K562 (cell line): ENCODE results near the gene FAM149B1. TPM values are rescaled to one million over a fixed set of nuclear protein-coding genes. Genes with fewer than 3 reads are reported as not detected.

Experiments
- ATAC-seq: fragments of 200-7000 bp; cut with Tn5 transposase; 3 replicates; pipeline ENCODE4 v1.9.1; 2020; ENCODE audit warnings: moderate library complexity
- BruUV-seq: library from RNA; stranded (reverse); fragments of 400-500 nt; replicated peaks from 2 replicates; lab custom pipeline; 2021; lab: Mats Ljungman, UMichigan
- CTCF ChIA-PET: fragments of 300-600 bp; formaldehyde crosslinking; extraction: SDS; loops from one replicate; lab custom pipeline; 2021; ENCODE audit warnings: low intra/inter-chr PET ratio; lab: Yijun Ruan, JAX
- POLR2A ChIA-PET: fragments of 300-600, 350-650 bp; sonication (Branson Sonifier 250); formaldehyde crosslinking; extraction: SDS; loops from one replicate; lab custom pipeline; 2021; ENCODE audit warnings: antibody characterized with exemption, inconsistent platforms; lab: Yijun Ruan, JAX
- DNase-seq, 4 experiments: peaks; one replicate each; pipeline versions ENCODE4 v3.0.0 to v3.0.0-alpha.2; 2011 to 2018; ENCODE audit warnings: low spot score in 3 of 4, mixed read lengths in 3 of 4; ENCODE audit errors: extremely low read depth in 1 of 4
- FAIRE-seq: peaks from 2 replicates; lab custom pipeline; 2011; peaks lifted over from hg19 to GRCh38; lab: Jason Lieb, UNC
- H2AFZ ChIP-seq: 2 replicates; pipeline ENCODE4 v1.6.0; 2011; ENCODE audit warnings: low read depth, low read length, control low read depth, inconsistent platforms
- H3K27ac ChIP-seq: fragments of 200-600 bp; 3 replicates; pipeline ENCODE4 v1.8.0; 2011; ENCODE audit warnings: low read depth, mild to moderate bottlenecking, control low read depth, inconsistent platforms, low read length, moderate library complexity, mixed read lengths; ENCODE audit errors: extremely low read depth
- H3K27me3 ChIP-seq, 2 experiments: fragments of 300-600 bp in 1 of 2; 2 replicates in 1 of 2; 3 replicates in 1 of 2; pipeline versions ENCODE4 v1.6.0 to v1.8.0; 2011; ENCODE audit warnings: inconsistent platforms in 2 of 2, low read length in 2 of 2, mild to moderate bottlenecking in 1 of 2, mixed read lengths in 1 of 2, moderate library complexity in 1 of 2; ENCODE audit not compliant: control insufficient read depth in 2 of 2, insufficient read depth in 2 of 2
- H3K36me3 ChIP-seq: fragments of 300-600 bp; 3 replicates; pipeline ENCODE4 v1.8.0; 2011; ENCODE audit warnings: mild to moderate bottlenecking, low read length, inconsistent platforms; ENCODE audit not compliant: control insufficient read depth, insufficient read depth
- H3K4me1 ChIP-seq, 2 experiments: fragments of 200-600 bp in 1 of 2; replicated peaks in 1 of 2; 2 replicates in 1 of 2; 3 replicates in 1 of 2; pipeline versions ENCODE4 v1.5.1 to v1.8.0; 2011; ENCODE audit warnings: inconsistent platforms in 2 of 2, low read length in 2 of 2, mild to moderate bottlenecking in 1 of 2, mixed read lengths in 1 of 2, moderate library complexity in 1 of 2; ENCODE audit not compliant: control insufficient read depth in 2 of 2, insufficient read depth in 2 of 2
- H3K4me2 ChIP-seq: 2 replicates; pipeline ENCODE4 v1.6.1; 2011; ENCODE audit warnings: low read length, control low read depth, inconsistent platforms, mixed read lengths; ENCODE audit not compliant: insufficient read depth
- H3K4me3 ChIP-seq: fragments of 200-600 bp; sonication (generic), shearing (Covaris generic); 2 replicates; pipeline ENCODE4 v1.5.1; 2016; ENCODE audit warnings: control low read depth, inconsistent platforms
- H3K79me2 ChIP-seq: fragments of 200-600 bp; 3 replicates; pipeline ENCODE4 v1.8.0; 2011; ENCODE audit warnings: low read length, inconsistent platforms; ENCODE audit not compliant: control insufficient read depth, insufficient read depth
- H3K9ac ChIP-seq, 2 experiments: 2 replicates each; pipeline versions ENCODE4 v1.6.0 to v1.6.1; 2011; ENCODE audit warnings: low read depth in 2 of 2, low read length in 2 of 2, control low read depth in 1 of 2, inconsistent platforms in 1 of 2, mild to moderate bottlenecking in 1 of 2, mixed read lengths in 1 of 2; ENCODE audit not compliant: insufficient read depth in 1 of 2
- H3K9me1 ChIP-seq: one replicate; pipeline ENCODE4 v1.6.0; 2011; ENCODE audit warnings: inconsistent platforms, mild to moderate bottlenecking, low read length, moderate library complexity; ENCODE audit not compliant: control insufficient read depth, insufficient read depth
- H3K9me3 ChIP-seq: replicated peaks from 2 replicates; pipeline ENCODE4 v1.5.1; 2011; ENCODE audit warnings: low read depth, low read length, inconsistent platforms; ENCODE audit not compliant: control insufficient read depth, insufficient read depth
- H4K20me1 ChIP-seq: replicated peaks from 2 replicates; pipeline ENCODE4 v1.6.1; 2011; ENCODE audit warnings: low read length, inconsistent platforms, mixed read lengths; ENCODE audit not compliant: control insufficient read depth, insufficient read depth
- BACH1 ChIP-seq: fragments of 200-800 bp; sonication (Bioruptor generic); IDR thresholded peaks from 2 replicates; pipeline ENCODE4 v1.6.1; 2016; ENCODE audit warnings: missing genetic modification characterization, missing compliant biosample characterization
- BRD4 ChIP-seq: fragments of 200-600 bp; sonication (generic); IDR thresholded peaks from 2 replicates; pipeline ENCODE4 v1.6.1; 2017; ENCODE audit warnings: inconsistent platforms
- CBX3 ChIP-seq, 2 experiments: IDR thresholded peaks; 1 replicate in 1 of 2; 2 replicates in 1 of 2; pipeline ENCODE4 v1.6.1; 2012; ENCODE audit warnings: inconsistent platforms in 2 of 2, low read length in 2 of 2, borderline replicate concordance in 1 of 2, control low read depth in 1 of 2
- CREB1 ChIP-seq, 2 experiments: sonication (generic) in 1 of 2; formaldehyde crosslinking in 1 of 2; IDR thresholded peaks; 2 replicates each; pipeline versions ENCODE4 v1.6.1 to v1.8.0; 2012 to 2022; ENCODE audit warnings: inconsistent platforms in 1 of 2, mild to moderate bottlenecking in 1 of 2, missing genetic modification reagents in 1 of 2, moderate library complexity in 1 of 2
- DMBX1 ChIP-seq: fragments of 250-450 bp; sonication (Bioruptor Pico); IDR thresholded peaks from 2 replicates; pipeline ENCODE4 v1.8.0; 2022; ENCODE audit warnings: inconsistent platforms, mild to moderate bottlenecking, moderate library complexity, borderline replicate concordance
- EHMT2 ChIP-seq: fragments of 450-650 bp; IDR thresholded peaks from 2 replicates; pipeline ENCODE4 v1.6.1; 2018; ENCODE audit warnings: antibody characterized with exemption
- FOXA1 ChIP-seq: fragments of 450-650 bp; IDR thresholded peaks from 2 replicates; pipeline ENCODE4 v1.6.1; 2016; ENCODE audit warnings: mild to moderate bottlenecking, borderline replicate concordance
- ILF3 ChIP-seq: fragments of 450-650 bp; IDR thresholded peaks from 2 replicates; pipeline ENCODE4 v1.6.1; 2018; ENCODE audit warnings: antibody characterized with exemption, mild to moderate bottlenecking, moderate library complexity, borderline replicate concordance
- RBM17 ChIP-seq: fragments of 200-400 bp; formaldehyde crosslinking; IDR thresholded peaks from 2 replicates; pipeline ENCODE4 v1.6.1; 2017; ENCODE audit warnings: low read depth, mild to moderate bottlenecking, low read length, borderline replicate concordance
- RREB1 ChIP-seq: fragments of 250-450 bp; sonication (Bioruptor Pico); IDR thresholded peaks from 2 replicates; pipeline ENCODE4 v1.4.0; 2020
- VEZF1 ChIP-seq: fragments of 200-800 bp; sonication (Bioruptor generic); IDR thresholded peaks from 2 replicates; pipeline ENCODE4 v1.6.1; 2017; ENCODE audit warnings: missing genetic modification characterization, missing compliant biosample characterization
- XRCC4 ChIP-seq: IDR thresholded peaks from one replicate; pipeline ENCODE4 v1.6.1; 2011; ENCODE audit not compliant: insufficient read depth, insufficient read length; ENCODE audit errors: extremely low read depth
- YY1 ChIP-seq, 3 experiments: IDR thresholded peaks; 2 replicates each; pipeline ENCODE4 v1.6.1; 2011; ENCODE audit warnings: low read length in 2 of 3, mild to moderate bottlenecking in 2 of 3, moderate library complexity in 2 of 3, borderline replicate concordance in 1 of 3, control low read depth in 1 of 3, low read depth in 1 of 3; ENCODE audit not compliant: insufficient read depth in 3 of 3, insufficient replicate concordance in 2 of 3, control insufficient read depth in 1 of 3, insufficient read length in 1 of 3; ENCODE audit errors: extremely low read depth in 1 of 3
- ZNF384 ChIP-seq: IDR thresholded peaks from 2 replicates; pipeline ENCODE4 v1.6.1; 2012; ENCODE audit warnings: low read depth, low read length, improper control_type of control experiment
- WGBS: fragments of 100-300 bp; shearing (Covaris generic); methylation state at CpG from one replicate; pipeline ENCODE4 v1.1.6; 2016; ENCODE audit warnings: low coverage, mixed read lengths; ENCODE audit not compliant: insufficient coverage; ENCODE audit errors: missing lambda C conversion rate; 5-methylcytosine and 5-hydroxymethylcytosine counted together
- in situ Hi-C: fragments of 300-500 bp; cut with MboI; formaldehyde crosslinking; loops from 4 replicates; pipeline ENCODE4 v1.15.0; 2018; ENCODE audit warnings: inconsistent platforms, mixed read lengths
- intact Hi-C: fragments of 100-400 bp; cut with micrococcal nuclease; formaldehyde crosslinking; loops from 2 replicates; pipeline ENCODE4 v1.14.2; 2022
- polyA plus RNA-seq, 8 experiments: library from polyadenylated mRNA; depleted of rRNA in 4 of 8; stranded (reverse) in 5 of 8; unstranded in 3 of 8; fragments of >200 nt; fragmentation: Nextera tagmentation in 2 of 8; fragmentation: Illumina TruSeq in 1 of 8; extraction: Ambion mirVana in 2 of 8; extraction: Trizol in 1 of 8; gene quantifications; 2 replicates each; pipeline versions ENCODE4 v1.2.1 to v1.2.3, GENCODE V29; 2011 to 2014; ENCODE audit warnings: inconsistent platforms in 1 of 8, missing spikeins in 1 of 8
- total RNA-seq, 7 experiments: library from RNA; depleted of rRNA in 6 of 7; stranded (reverse); fragments of >200 nt in 6 of 7; fragmentation: Illumina TruSeq in 2 of 7; extraction: Trizol in 2 of 7; gene quantifications; 2 replicates each; pipeline versions ENCODE4 v1.2.1 to v1.2.3, GENCODE V29; 2011 to 2021; ENCODE audit warnings: low replicate concordance in 1 of 7

The FAM149B1 gene
- total and polyA plus RNA-seq, 9 of the 15 experiments (the other 6 are each of a cell fraction or from before 2014, with no cell fraction given): 4.2 to 18.5 (median 9.3) TPM

- peaks cover 27% of the 10 kb centered on the region for H3K36me3 ChIP-seq
- H3K4me1 ChIP-seq: peaks cover 5 to 23% of the 10 kb centered on the region in 2 experiments; a peak in 4 of 5 replicates
- no peaks in the 10 kb centered on the region for H3K9me3 ChIP-seq
- H3K9me1 ChIP-seq: no peaks in the 10 kb centered on the region
- POLR2A ChIA-PET: interaction anchor here (0.6 to 4.6 kb wide), 17 partner anchors 8 to 495 kb away, joined by 3 to 26 read pairs (median 4); no protein-coding TSS in a partner anchor
- H3K9ac ChIP-seq: peak overlapping the region; percentile 88 to 96
- FAIRE-seq: peak; percentile 76
- DNase-seq: peak in 3 of 4 experiments; percentile 48 to 74 (median 71)
- H4K20me1 ChIP-seq: no peaks in the 10 kb centered on the region
- CTCF ChIA-PET: interaction anchor here (0.7 kb wide), 1 partner anchor 811 kb away, joined by 6 read pairs; no protein-coding TSS in a partner anchor
- H2AFZ ChIP-seq: peak overlapping the region; percentile 97
- BruUV-seq: no TSS peak
- peak overlapping the region; percentile 59 for H3K4me3 ChIP-seq
- no peaks in the 10 kb centered on the region for H3K27me3 ChIP-seq
- H3K4me2 ChIP-seq: peak overlapping the region; percentile 98
- peaks cover 59% of the 10 kb centered on the region for H3K79me2 ChIP-seq
- H3K27ac ChIP-seq: peak overlapping the region; percentile 89
- in situ Hi-C loops: loop anchor here (5.0 kb wide), 2 partner anchors 389 to 624 kb away; partner anchors contain the start of gene MYOZ1
- peak; percentile 71 for ATAC-seq
- 0% methylated on average over 4 of the region's 4 CpGs for WGBS
- intact Hi-C loops: loop anchor here (2.0 kb wide), 1 partner anchor 84 kb away; the partner anchor contains the start of genes ECD and FAM149B1
- 0 out of 2 replicates have a peak, but pooled peaks have one; percentile 3 for TF ChIP-seq VEZF1 (CRISPR knock-in tag)
- TF ChIP-seq YY1 (IDR thresholded peaks at IDR 0.05; ENCODE audit: borderline replicate concordance in 1 of 3, control insufficient read depth in 1 of 3, extremely low read depth in 1 of 3, insufficient read depth in 3 of 3, insufficient read length in 1 of 3, insufficient replicate concordance in 2 of 3, low read depth in 1 of 3, low read length in 2 of 3): peak in 1 of 3 experiments; percentile 26
- no peak for TF ChIP-seq RBM17
- peak; percentile 72 for TF ChIP-seq ZNF384
- TF ChIP-seq FOXA1: no peak
- TF ChIP-seq CBX3 (IDR thresholded peaks at IDR 0.05; ENCODE audit: borderline replicate concordance in 1 of 2, low read length in 2 of 2): no peak
- TF ChIP-seq RREB1 (CRISPR knock-in tag): no peak
- TF ChIP-seq BRD4: no peak
- no peak for TF ChIP-seq EHMT2
- no peak for TF ChIP-seq CREB1 (IDR thresholded peaks at IDR 0.05)
- TF ChIP-seq CREB1 (CRISPR knock-in tag; IDR thresholded peaks at IDR 0.05): no peak
- no peak for TF ChIP-seq XRCC4
- TF ChIP-seq ILF3: no peak
- no peak for TF ChIP-seq DMBX1
- no peak for TF ChIP-seq BACH1 (tag)
Measured at GRCh38 chr10:73253225-73253555, 85.3 kb downstream of the FAM149B1 start.
